ENCODE results near the gene CPNE7. TPM values are rescaled to one million over a fixed set of nuclear protein-coding genes. Genes with fewer than 3 reads are reported as not detected.
A peak's percentile ranks its signal among the peaks of the same experiment; 100 is the strongest.

Gene CPNE7
- total and polyA plus RNA-seq, 2 of the 8 experiments (the other 6 are each of a cell fraction or from before 2014, with no cell fraction given), result 10.0 to 23.7 TPM

GRCh38 chr16:89581861-89582563, 6.5 kb downstream of the CPNE7 start:
- no peak overlapping the region for H4K91ac ChIP-seq (replicated peaks; ENCODE audit: insufficient read length, low read length)
- H3K14ac ChIP-seq (ENCODE audit: insufficient read length), result no peak overlapping the region
- no peak overlapping the region for H4K8ac ChIP-seq (ENCODE audit: extremely low read depth, insufficient read depth, low read length)
- H2AK5ac ChIP-seq (ENCODE audit: low read depth, low read length), result no peak overlapping the region
- H3K4me1 ChIP-seq (replicated peaks in 1 of 4; ENCODE audit: control insufficient read depth in 3 of 4, insufficient read depth in 4 of 4, low read length in 3 of 4), result no peaks in the 10 kb centered on the region
- peak overlapping the region; percentile 49; the same call in 1 of the 2 replicates for H2BK5ac ChIP-seq (ENCODE audit: low read depth, low read length)
- no peak for DNase-seq (ENCODE audit: low read depth in 1 of 2, low spot score in 2 of 2)
- ChIA-PET POLR2A (ENCODE audit: partially characterized antibody) (no interaction called here), CTCF (ENCODE audit: partially characterized antibody) (interaction anchor here (0.6 to 1.1 kb wide), 3 partner anchors 18 to 60 kb away, joined by 3 read pairs; no protein-coding TSS in a partner anchor)
- no peak overlapping the region for H3K27ac ChIP-seq (ENCODE audit: low read depth, low read length)
- H3K27me3 ChIP-seq (replicated peaks in 1 of 4; ENCODE audit: control insufficient read depth in 3 of 4, extremely low read depth in 1 of 4, insufficient read depth in 3 of 4, low read length in 3 of 4), result peaks cover 0 to 5% (median 2%) of the 10 kb centered on the region in 4 experiments; a peak in 4 of 7 replicates
- H2AFZ ChIP-seq (ENCODE audit: low read length), result no peak overlapping the region
- peaks cover 4% of the 10 kb centered on the region; the same call in 1 of the 2 replicates for H3K79me1 ChIP-seq (ENCODE audit: low read depth, low read length)
- H3K9me3 ChIP-seq (ENCODE audit: insufficient read depth in 2 of 2, low read depth in 1 of 2, low read length in 1 of 2), result peaks cover 4% of the 10 kb centered on the region in 2 experiments; a peak in 2 of 4 replicates
- H4K20me1 ChIP-seq (replicated peaks in 1 of 2; ENCODE audit: control insufficient read depth in 1 of 2, insufficient read depth in 2 of 2, low read length in 2 of 2), result peaks cover 0 to 7% of the 10 kb centered on the region in 2 experiments
- H3K9ac ChIP-seq (replicated peaks in 1 of 4; ENCODE audit: extremely low read depth in 1 of 4, low read depth in 3 of 4, low read length in 3 of 4), result no peak overlapping the region
- no peak overlapping the region for H3K23ac ChIP-seq (ENCODE audit: insufficient read length)
- H4K5ac ChIP-seq (ENCODE audit: insufficient read length, low read depth, low read length), result no peak overlapping the region
- H2BK15ac ChIP-seq (ENCODE audit: low read length), result no peak overlapping the region
- H2BK20ac ChIP-seq (ENCODE audit: low read length), result no peak overlapping the region
- H2BK120ac ChIP-seq (replicated peaks; ENCODE audit: low read depth, low read length), result no peak overlapping the region
- no peak overlapping the region for H3K4me3 ChIP-seq (ENCODE audit: extremely low read depth in 1 of 4, insufficient read depth in 2 of 4, low read depth in 3 of 4, low read length in 4 of 4)
- H2BK12ac ChIP-seq (ENCODE audit: low read depth, low read length), result no peak overlapping the region
- no peak overlapping the region for H3K4me2 ChIP-seq (ENCODE audit: insufficient read depth in 1 of 2, low read depth in 2 of 2, low read length in 2 of 2)
- H3K36me3 ChIP-seq (ENCODE audit: control insufficient read depth in 2 of 4, insufficient read depth in 4 of 4, low read length in 3 of 4), result peaks cover 0 to 14% (median 5%) of the 10 kb centered on the region in 4 experiments; a peak in 5 of 8 replicates
- H3K23me2 ChIP-seq (ENCODE audit: low read depth, low read length), result no peaks in the 10 kb centered on the region; the same call in 1 of the 2 replicates
- H3K79me2 ChIP-seq (ENCODE audit: control insufficient read depth in 1 of 2, insufficient read depth in 2 of 2, low read length in 2 of 2), result no peaks in the 10 kb centered on the region
- H3K18ac ChIP-seq (ENCODE audit: extremely low read depth, low read length), result no peak overlapping the region
- no peak for FAIRE-seq
- 91% methylated on average over 15 of the region's 15 CpGs; no CpG with 5 or more reads in 1 of the 2 experiments for WGBS, 2 experiments (ENCODE audit: extremely low coverage in 1 of 2, insufficient coverage in 1 of 2, insufficient read length in 1 of 2, insufficient replicate concordance in 2 of 2, low coverage in 1 of 2, low lambda C conversion rate in 2 of 2, missing lambda C conversion rate in 1 of 2)
- H3K4ac ChIP-seq (replicated peaks; ENCODE audit: insufficient read length, low read depth, low read length), result no peak overlapping the region
- TF ChIP-seq BRCA1 (IDR thresholded peaks at IDR 0.05; ENCODE audit: low read depth, low read length) (no peak), POU5F1 (IDR thresholded peaks at IDR 0.05; ENCODE audit: low read depth, low read length) (no peak)
- H3K56ac ChIP-seq (replicated peaks; ENCODE audit: insufficient read length, low read depth, low read length), result no peak overlapping the region

Data from H1 (cell line).